Measurements from ENCODE around the gene SEC63.

DNA sequence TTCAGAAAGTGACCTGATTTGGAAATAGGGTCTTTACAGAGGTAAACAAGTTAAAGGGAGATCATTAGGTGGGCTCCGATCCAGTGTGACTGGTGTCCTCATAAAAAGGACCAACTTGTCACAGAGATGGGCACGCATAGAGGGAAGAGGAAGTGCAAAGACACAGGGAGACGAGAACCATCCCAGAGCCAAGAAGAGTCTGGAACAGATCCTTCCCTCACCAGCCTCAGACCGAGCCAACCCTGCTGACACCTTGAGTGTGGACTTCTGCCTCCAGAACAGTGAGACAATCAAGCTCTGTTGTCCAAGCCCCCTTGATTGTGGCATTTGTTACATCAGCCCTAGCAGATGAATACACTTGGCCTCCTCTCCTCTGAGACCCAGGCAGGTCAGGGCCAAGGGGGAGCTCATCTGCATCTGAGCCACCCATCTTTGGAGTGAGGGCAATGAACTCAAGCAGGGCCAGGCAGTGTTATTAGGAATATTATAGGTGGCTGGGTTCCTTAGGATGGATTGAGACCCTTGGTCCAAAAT lies 111.7 kb downstream of the SEC63 start:
- TF ChIP-seq, protein P1, sequence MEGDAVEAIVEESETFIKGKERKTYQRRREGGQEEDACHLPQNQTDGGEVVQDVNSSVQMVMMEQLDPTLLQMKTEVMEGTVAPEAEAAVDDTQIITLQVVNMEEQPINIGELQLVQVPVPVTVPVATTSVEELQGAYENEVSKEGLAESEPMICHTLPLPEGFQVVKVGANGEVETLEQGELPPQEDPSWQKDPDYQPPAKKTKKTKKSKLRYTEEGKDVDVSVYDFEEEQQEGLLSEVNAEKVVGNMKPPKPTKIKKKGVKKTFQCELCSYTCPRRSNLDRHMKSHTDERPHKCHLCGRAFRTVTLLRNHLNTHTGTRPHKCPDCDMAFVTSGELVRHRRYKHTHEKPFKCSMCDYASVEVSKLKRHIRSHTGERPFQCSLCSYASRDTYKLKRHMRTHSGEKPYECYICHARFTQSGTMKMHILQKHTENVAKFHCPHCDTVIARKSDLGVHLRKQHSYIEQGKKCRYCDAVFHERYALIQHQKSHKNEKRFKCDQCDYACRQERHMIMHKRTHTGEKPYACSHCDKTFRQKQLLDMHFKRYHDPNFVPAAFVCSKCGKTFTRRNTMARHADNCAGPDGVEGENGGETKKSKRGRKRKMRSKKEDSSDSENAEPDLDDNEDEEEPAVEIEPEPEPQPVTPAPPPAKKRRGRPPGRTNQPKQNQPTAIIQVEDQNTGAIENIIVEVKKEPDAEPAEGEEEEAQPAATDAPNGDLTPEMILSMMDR (IDR thresholded peaks at IDR 0.05) = no peak
- TF ChIP-seq EP300 (IDR thresholded peaks at IDR 0.05) (no peak), POLR2A (IDR thresholded peaks at IDR 0.05) (no peak)
